GM23248 (cell line): Measurements from ENCODE around the gene SAPCD2. TPM values are rescaled to one million over a fixed set of nuclear protein-coding genes. Genes with fewer than 3 reads are reported as not detected.

ENCODE experiments used
- DNase-seq: peaks from one replicate; pipeline ENCODE4 v3.0.0-alpha.2; 2015
- H2AFZ ChIP-seq: fragments of 200-600 bp; sonication (generic); 2 replicates; pipeline ENCODE4 v1.6.1; 2016; ENCODE audit warnings: antibody characterized with exemption
- H3F3A ChIP-seq: fragments of 200-600 bp; sonication (generic); 2 replicates; pipeline ENCODE4 v1.6.1; 2016; ENCODE audit warnings: mild to moderate bottlenecking, antibody characterized with exemption, mixed run types; ENCODE audit not compliant: insufficient read depth
- H3K27ac ChIP-seq: fragments of 200-600 bp; sonication (generic); 2 replicates; pipeline ENCODE4 v1.5.1; 2016; ENCODE audit warnings: mild to moderate bottlenecking
- H3K27me3 ChIP-seq: fragments of 200-600 bp; sonication (generic); replicated peaks from 2 replicates; pipeline ENCODE4 v1.6.1; 2016; ENCODE audit warnings: mild to moderate bottlenecking; ENCODE audit not compliant: insufficient read depth
- H3K36me3 ChIP-seq: fragments of 200-600 bp; sonication (generic); 2 replicates; pipeline ENCODE4 v1.6.1; 2016; ENCODE audit warnings: low read depth, mild to moderate bottlenecking
- H3K4me1 ChIP-seq: fragments of 200-600 bp; sonication (generic); 2 replicates; pipeline ENCODE4 v1.6.1; 2016; ENCODE audit warnings: mild to moderate bottlenecking; ENCODE audit not compliant: insufficient read depth
- H3K4me2 ChIP-seq: fragments of 200-600 bp; sonication (generic); one replicate; pipeline ENCODE4 v1.6.1; 2016; ENCODE audit warnings: mild to moderate bottlenecking; ENCODE audit not compliant: unreplicated experiment
- H3K4me3 ChIP-seq: fragments of 200-600 bp; sonication (generic); 2 replicates; pipeline ENCODE4 v1.5.1; 2016; ENCODE audit warnings: mild to moderate bottlenecking
- H3K79me2 ChIP-seq: fragments of 200-600 bp; sonication (generic); 2 replicates; pipeline ENCODE4 v1.6.1; 2016; ENCODE audit warnings: mild to moderate bottlenecking; ENCODE audit not compliant: insufficient read depth
- H3K9ac ChIP-seq: fragments of 200-600 bp; sonication (generic); 2 replicates; pipeline ENCODE4 v1.6.1; 2016; ENCODE audit warnings: mild to moderate bottlenecking
- H3K9me2 ChIP-seq: fragments of 200-600 bp; sonication (generic); 2 replicates; pipeline ENCODE4 v1.6.1; 2016; ENCODE audit warnings: mixed run types, mild to moderate bottlenecking, moderate library complexity; ENCODE audit not compliant: insufficient read depth
- H3K9me3 ChIP-seq: fragments of 200-600 bp; sonication (generic); one replicate; pipeline ENCODE4 v1.6.1; 2017; ENCODE audit warnings: low read depth
- H4K20me1 ChIP-seq: fragments of 200-600 bp; sonication (generic); 2 replicates; pipeline ENCODE4 v1.6.0; 2016; ENCODE audit not compliant: insufficient read depth
- EZH2 ChIP-seq: fragments of 200-600 bp; sonication (generic); IDR thresholded peaks from 2 replicates; pipeline ENCODE4 v1.6.1; 2018; ENCODE audit warnings: antibody characterized with exemption, mild to moderate bottlenecking; ENCODE audit not compliant: insufficient read depth, poor library complexity, severe bottlenecking
- EZH2phosphoT487 ChIP-seq: fragments of 200-600 bp; sonication (generic); IDR thresholded peaks from 2 replicates; pipeline ENCODE4 v1.6.1; 2018; ENCODE audit warnings: antibody characterized with exemption, moderate library complexity, mild to moderate bottlenecking, low read depth; ENCODE audit not compliant: insufficient read depth
- WGBS, 2 experiments: methylation state at CpG; one replicate each; pipeline ENCODE4 v1.1.6; 2015 to 2017; ENCODE audit warnings: low lambda C conversion rate in 2 of 2, low coverage in 1 of 2; ENCODE audit errors: missing lambda C conversion rate in 2 of 2; 5-methylcytosine and 5-hydroxymethylcytosine counted together
- in situ Hi-C: fragments of 300-500 bp; cut with MboI; formaldehyde crosslinking; loops from 2 replicates; pipeline ENCODE4 v1.15.0; 2020
- polyA plus RNA-seq: library from polyadenylated mRNA; unstranded; fragments of >200 nt; fragmentation: Nextera tagmentation; extraction: Ambion mirVana; gene quantifications from 2 replicates; pipeline ENCODE4 v1.2.1, GENCODE V29; 2016
- total RNA-seq: library from RNA; depleted of rRNA; stranded (reverse); fragments of >200 nt; shearing (Covaris generic); gene quantifications from 2 replicates; pipeline ENCODE4 v1.2.3, GENCODE V29; 2014

SAPCD2 gene
- total and polyA plus RNA-seq, 2 experiments from 2014 or later, result 0.88 to 5.4 TPM

DNA sequence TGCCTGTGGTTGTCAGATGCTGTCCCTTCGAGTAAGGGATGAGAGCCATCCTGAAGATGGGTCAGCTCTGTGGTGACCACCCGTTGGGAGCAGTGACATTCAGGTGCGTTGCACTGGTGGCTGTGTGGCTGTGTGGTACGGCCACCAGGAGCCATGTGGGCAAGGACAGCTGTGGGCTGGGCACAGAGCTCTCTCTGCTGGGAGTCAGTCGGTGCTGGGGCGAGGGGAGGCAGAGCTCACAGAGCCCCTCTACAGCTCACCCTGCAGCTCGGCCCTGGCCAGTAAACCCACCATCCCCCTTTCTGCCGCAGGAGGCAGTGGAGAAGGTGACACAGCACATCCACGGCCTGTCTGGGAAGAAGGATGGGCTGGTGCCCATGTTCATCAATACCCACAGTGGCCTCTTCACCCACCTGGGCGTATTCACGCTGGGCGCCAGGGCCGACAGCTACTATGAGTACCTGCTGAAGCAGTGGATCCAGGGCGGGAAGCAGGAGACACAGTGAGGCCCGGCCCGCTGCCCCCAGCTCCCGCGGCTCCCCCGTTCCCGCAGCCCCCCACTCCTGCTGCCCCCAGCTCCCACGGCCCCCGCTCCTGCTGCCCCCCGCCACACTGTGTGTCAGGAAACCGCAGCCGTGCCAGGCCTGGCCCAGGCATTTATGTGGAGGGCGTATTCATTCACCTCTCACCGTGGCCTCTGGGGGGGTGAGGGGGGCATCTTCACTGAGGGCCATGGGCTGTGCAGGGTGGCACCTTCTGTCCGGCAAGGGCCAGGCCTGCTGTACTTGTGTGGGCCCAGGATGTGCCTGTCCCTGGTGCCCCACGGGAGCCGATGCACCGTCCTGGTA is 35.7 kb upstream of the SAPCD2 start:
- Histone ChIP-seq H3F3A (no peaks in the 10 kb centered on the region), H3K79me2 (no peaks in the 10 kb centered on the region), H2AFZ (no peak overlapping the region), H3K36me3 (no peaks in the 10 kb centered on the region; the same call in 1 of the 2 replicates), H3K9me2 (no peaks in the 10 kb centered on the region), H4K20me1 (no peaks in the 10 kb centered on the region), H3K9me3 (no peaks in the 10 kb centered on the region), H3K27ac (no peak overlapping the region), H3K27me3 (no peaks in the 10 kb centered on the region), H3K4me3 (no peak overlapping the region), H3K4me1 (no peaks in the 10 kb centered on the region), H3K9ac (no peak overlapping the region), H3K4me2 (no peak overlapping the region)
- 85 to 90% methylated on average over 23 to 31 of the region's 31 CpGs for WGBS, 2 experiments
- in situ Hi-C loops, result loop anchor here (25.0 kb wide), 1 partner anchor 306 kb away; the partner anchor contains the start of genes EXD3 and NOXA1
- no peak for TF ChIP-seq EZH2phosphoT487
- no peak for TF ChIP-seq EZH2
- DNase-seq, result no peak

DNA sequence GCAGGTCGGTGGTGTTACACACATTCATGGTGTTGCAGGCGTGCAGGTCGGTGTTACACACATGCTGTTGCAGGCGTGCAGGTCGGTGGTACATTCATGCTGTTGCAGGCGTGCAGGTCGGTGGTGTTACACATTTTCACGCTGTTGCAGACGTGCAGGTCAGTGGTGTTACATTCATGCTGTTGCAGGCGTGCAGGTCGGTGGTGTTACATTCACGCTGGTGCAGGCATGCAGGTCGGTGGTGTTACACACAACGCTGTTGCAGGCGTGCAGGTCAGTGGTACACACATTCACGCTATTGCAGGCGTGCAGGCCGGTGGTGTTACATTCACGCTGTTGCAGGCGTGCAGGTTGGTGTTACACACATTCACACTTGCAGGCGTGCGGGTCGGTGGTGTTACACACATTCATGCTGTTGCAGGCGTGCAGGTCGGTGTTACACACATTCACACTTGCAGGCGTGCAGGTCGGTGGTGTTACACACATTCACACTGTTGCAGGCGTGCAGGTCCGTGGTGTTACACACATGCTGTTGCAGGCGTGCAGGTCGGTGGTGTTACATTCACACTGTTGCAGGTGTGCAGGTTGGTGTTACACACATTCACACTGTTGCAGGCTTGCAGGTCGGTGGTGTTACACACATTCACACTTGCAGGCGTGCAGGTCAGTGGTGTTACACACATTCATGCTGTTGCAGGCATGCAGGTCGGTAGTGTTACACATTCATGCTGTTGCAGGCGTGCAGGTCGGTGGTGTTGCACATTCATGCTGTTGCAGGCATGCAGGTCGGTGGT is 33.0 kb upstream of the SAPCD2 start:
- Histone ChIP-seq H3K4me1 (no peaks in the 10 kb centered on the region), H3K4me3 (no peak overlapping the region), H3K36me3 (no peaks in the 10 kb centered on the region; the same call in 1 of the 2 replicates), H3K9ac (no peak overlapping the region), H3F3A (no peaks in the 10 kb centered on the region), H2AFZ (no peak overlapping the region), H3K9me3 (no peaks in the 10 kb centered on the region), H3K79me2 (no peaks in the 10 kb centered on the region), H3K4me2 (no peak overlapping the region), H3K9me2 (no peaks in the 10 kb centered on the region), H4K20me1 (no peaks in the 10 kb centered on the region), H3K27me3 (no peaks in the 10 kb centered on the region), H3K27ac (no peak overlapping the region)
- in situ Hi-C loops, result loop anchor here (25.0 kb wide), 1 partner anchor 309 kb away; the partner anchor contains the start of genes EXD3 and NOXA1
- WGBS, 2 experiments, result 90 to 95% methylated on average over 32 to 37 of the region's 37 CpGs
- no peak for DNase-seq
- TF ChIP-seq EZH2phosphoT487, result no peak
- TF ChIP-seq EZH2, result no peak

GRCh38 chr9:137099231-137099630 is 28.9 kb upstream of the SAPCD2 start:
- Histone ChIP-seq H2AFZ (no peak overlapping the region), H3K4me3 (no peak overlapping the region), H3K4me2 (no peak overlapping the region), H3K27me3 (no peaks in the 10 kb centered on the region), H3F3A (no peaks in the 10 kb centered on the region), H3K27ac (no peak overlapping the region), H3K36me3 (no peaks in the 10 kb centered on the region; the same call in 1 of the 2 replicates), H3K4me1 (no peaks in the 10 kb centered on the region), H3K9me2 (no peaks in the 10 kb centered on the region), H4K20me1 (no peaks in the 10 kb centered on the region), H3K9me3 (no peaks in the 10 kb centered on the region), H3K79me2 (no peaks in the 10 kb centered on the region), H3K9ac (no peak overlapping the region)
- DNase-seq, result no peak
- TF ChIP-seq EZH2phosphoT487, result no peak
- TF ChIP-seq EZH2, result no peak
- in situ Hi-C loops, result no loop called here
- 84 to 85% methylated on average over 14 of the region's 14 CpGs for whole genome bisulfite sequencing, 2 experiments

- no peaks in the 10 kb centered on the region for H3K9me2 ChIP-seq
- in situ Hi-C loops, result no loop called here
Measured at GRCh38 chr9:137097761-137098462, 27.6 kb upstream of the SAPCD2 start.

More at GRCh38 chr9:137097761-137098462, 27.6 kb upstream of the SAPCD2 start:
- no peaks in the 10 kb centered on the region for H3K4me1 ChIP-seq
- H3K27ac ChIP-seq, result no peak overlapping the region
- no peak overlapping the region for H3K9ac ChIP-seq
- no peak for DNase-seq
- 86 to 91% methylated on average over 19 of the region's 20 CpGs for WGBS, 2 experiments
- H4K20me1 ChIP-seq, result no peaks in the 10 kb centered on the region
- H3K4me3 ChIP-seq, result no peak overlapping the region
- H3K9me3 ChIP-seq, result no peaks in the 10 kb centered on the region
- H3F3A ChIP-seq, result no peaks in the 10 kb centered on the region
- no peaks in the 10 kb centered on the region; the same call in 1 of the 2 replicates for H3K36me3 ChIP-seq
- no peak for TF ChIP-seq EZH2
- no peak overlapping the region for H3K4me2 ChIP-seq
- no peak overlapping the region for H2AFZ ChIP-seq
- no peaks in the 10 kb centered on the region for H3K27me3 ChIP-seq
- H3K79me2 ChIP-seq, result no peaks in the 10 kb centered on the region; the same call in 1 of the 2 replicates
